Keratinocyte (primary cell): ENCODE data around the gene VIT. TPM values are rescaled to one million over a fixed set of nuclear protein-coding genes. Genes with fewer than 3 reads are reported as not detected.

Experiments
- DNase-seq: peaks from one replicate; pipeline ENCODE4 v3.0.0-alpha.2; 2011; ENCODE audit warnings: low read depth, missing footprints, low spot score
- FAIRE-seq: peaks from 2 replicates; lab custom pipeline; 2011; peaks lifted over from hg19 to GRCh38; lab: Jason Lieb, UNC
- H2AFZ ChIP-seq: 2 replicates; pipeline ENCODE4 v1.6.0; 2012; ENCODE audit warnings: low read length, control low read depth, inconsistent platforms; ENCODE audit not compliant: control insufficient read depth
- H3K27ac ChIP-seq: 2 replicates; pipeline ENCODE4 v1.5.1; 2011; ENCODE audit warnings: low read length; ENCODE audit not compliant: control insufficient read depth, insufficient read depth
- H3K27me3 ChIP-seq: 3 replicates; pipeline ENCODE4 v1.6.0; 2011; ENCODE audit warnings: low read length; ENCODE audit not compliant: control insufficient read depth, insufficient read depth; ENCODE audit errors: extremely low read depth
- H3K36me3 ChIP-seq, 2 experiments: 2 replicates in 1 of 2; 3 replicates in 1 of 2; pipeline ENCODE4 v1.5.1; 2011; ENCODE audit warnings: low read length in 2 of 2, mild to moderate bottlenecking in 1 of 2; ENCODE audit not compliant: control insufficient read depth in 2 of 2, insufficient read depth in 2 of 2; ENCODE audit errors: extremely low read depth in 1 of 2
- H3K4me1 ChIP-seq: 3 replicates; pipeline ENCODE4 v1.5.1; 2011; ENCODE audit warnings: low read length; ENCODE audit not compliant: control insufficient read depth, insufficient read depth; ENCODE audit errors: extremely low read depth
- H3K4me2 ChIP-seq: 3 replicates; pipeline ENCODE4 v1.6.0; 2011; ENCODE audit warnings: low read depth, low read length; ENCODE audit not compliant: control insufficient read depth, insufficient read depth; ENCODE audit errors: extremely low read depth
- H3K4me3 ChIP-seq, 3 experiments: fragments of 200-600 bp in 1 of 3; sonication (generic) in 1 of 3; 2 replicates in 2 of 3; 3 replicates in 1 of 3; pipeline ENCODE4 v1.5.1; 2011 to 2016; ENCODE audit warnings: low read length in 3 of 3, mild to moderate bottlenecking in 3 of 3, control low read depth in 2 of 3, inconsistent platforms in 1 of 3, low read depth in 1 of 3, mixed read lengths in 1 of 3, mixed run types in 1 of 3, moderate library complexity in 1 of 3; ENCODE audit not compliant: control insufficient read depth in 2 of 3, insufficient read depth in 2 of 3; ENCODE audit errors: extremely low read depth in 1 of 3
- H3K79me2 ChIP-seq: 2 replicates; pipeline ENCODE4 v1.6.0; 2012; ENCODE audit warnings: low read length; ENCODE audit not compliant: control insufficient read depth, insufficient read depth
- H3K9ac ChIP-seq: 3 replicates; pipeline ENCODE4 v1.6.0; 2011; ENCODE audit warnings: low read length; ENCODE audit not compliant: control insufficient read depth, insufficient read depth; ENCODE audit errors: extremely low read depth
- H3K9me1 ChIP-seq: 3 replicates; pipeline ENCODE4 v1.6.0; 2011; ENCODE audit warnings: low read length; ENCODE audit not compliant: control insufficient read depth, insufficient read depth; ENCODE audit errors: extremely low read depth
- H3K9me3 ChIP-seq: 2 replicates; pipeline ENCODE4 v1.5.1; 2012; ENCODE audit warnings: low read depth, low read length; ENCODE audit not compliant: control insufficient read depth
- H4K20me1 ChIP-seq: 3 replicates; pipeline ENCODE4 v1.6.0; 2011; ENCODE audit warnings: low read length; ENCODE audit not compliant: control insufficient read depth, insufficient read depth; ENCODE audit errors: extremely low read depth
- CTCF ChIP-seq, 3 experiments: IDR thresholded peaks in 1 of 3; conservative IDR thresholded peaks in 1 of 3; optimal IDR thresholded peaks in 1 of 3; 2 replicates in 2 of 3; 3 replicates in 1 of 3; pipeline versions ENCODE3 to v1.5.1; 2011; ENCODE audit warnings: low read length in 3 of 3, mild to moderate bottlenecking in 3 of 3, moderate library complexity in 2 of 3, control low read depth in 1 of 3, inconsistent platforms in 1 of 3; ENCODE audit not compliant: insufficient read depth in 2 of 3; ENCODE audit errors: extremely low read depth in 1 of 3
- EZH2 ChIP-seq: IDR thresholded peaks from one replicate; pipeline ENCODE4 v1.6.1; 2012; ENCODE audit warnings: inconsistent platforms, mild to moderate bottlenecking, low read length, moderate library complexity
- dilution Hi-C: fragments of 300-500 bp; cut with MboI; formaldehyde crosslinking; loops from one replicate; pipeline ENCODE4 v1.7.0; 2020; ENCODE audit warnings: low sequenced_read_pairs; ENCODE audit not compliant: extremely low pct_ligation_motif_present
- polyA plus RNA-seq, 5 experiments: library from polyadenylated mRNA; depleted of rRNA in 3 of 5; stranded (reverse) in 3 of 5; stranded (forward) in 1 of 5; unstranded in 1 of 5; fragments of >200 nt; gene quantifications; 1 replicate in 1 of 5; 2 replicates in 3 of 5; 3 replicates in 1 of 5; pipeline versions ENCODE4 v1.2.1 to v1.2.3, GENCODE V29; 2011 to 2012; ENCODE audit warnings: missing spikeins in 2 of 5, low read depth in 1 of 5, low replicate concordance in 1 of 5

The VIT gene
- polyA plus RNA-seq, 1 donor (not counting 4 experiments of a cell fraction or from before 2014, with no cell fraction given): 0.79 TPM

- FAIRE-seq: no peak
- H3K9ac ChIP-seq: no peak overlapping the region
- H2AFZ ChIP-seq: no peak overlapping the region
- H4K20me1 ChIP-seq: no peaks in the 10 kb centered on the region
- peaks cover 7% of the 10 kb centered on the region for H3K4me1 ChIP-seq
- no peak overlapping the region for H3K27ac ChIP-seq
- H3K27me3 ChIP-seq: no peaks in the 10 kb centered on the region
- TF ChIP-seq CTCF (optimal IDR thresholded peaks at IDR 0.05 in 1 of 3, IDR thresholded peaks at IDR 0.05 in 1 of 3, conservative IDR thresholded peaks at IDR 0.05 in 1 of 3; ENCODE audit: extremely low read depth in 1 of 3, insufficient read depth in 2 of 3, low read length in 3 of 3) (no peak), EZH2 (no peak)
- no peaks in the 10 kb centered on the region for H3K36me3 ChIP-seq
- no peaks in the 10 kb centered on the region for H3K79me2 ChIP-seq
- no peak overlapping the region for H3K4me3 ChIP-seq
- H3K9me1 ChIP-seq: no peaks in the 10 kb centered on the region
- dilution Hi-C loops: no loop called here
- no peak for DNase-seq
- H3K9me3 ChIP-seq: no peaks in the 10 kb centered on the region
- no peak overlapping the region for H3K4me2 ChIP-seq
Observed at GRCh38 chr2:36756438-36756837, 59.9 kb downstream of the VIT start.

GRCh38 chr2:36762764-36763490 lies 66.4 kb downstream of the VIT start:
- Histone ChIP-seq H3K4me1 (no peaks in the 10 kb centered on the region), H3K27ac (no peak overlapping the region), H3K4me3 (no peak overlapping the region), H3K9me3 (no peaks in the 10 kb centered on the region), H3K79me2 (no peaks in the 10 kb centered on the region), H3K9ac (no peak overlapping the region), H3K4me2 (no peak overlapping the region), H2AFZ (no peak overlapping the region), H4K20me1 (no peaks in the 10 kb centered on the region), H3K9me1 (no peaks in the 10 kb centered on the region), H3K27me3 (no peaks in the 10 kb centered on the region), H3K36me3 (no peaks in the 10 kb centered on the region)
- no peak for FAIRE-seq
- no peak for TF ChIP-seq CTCF (optimal IDR thresholded peaks at IDR 0.05 in 1 of 3, IDR thresholded peaks at IDR 0.05 in 1 of 3, conservative IDR thresholded peaks at IDR 0.05 in 1 of 3; ENCODE audit: extremely low read depth in 1 of 3, insufficient read depth in 2 of 3, low read length in 3 of 3)
- dilution Hi-C loops: no loop called here
- DNase-seq: no peak
